Stomach (tissue), 9 donors: ENCODE results near the gene ZMYND8. TPM values are rescaled to one million over a fixed set of nuclear protein-coding genes. Genes with fewer than 3 reads are reported as not detected.

Experiments used
- DNase-seq, 2 donors: peaks; one replicate each; pipeline versions ENCODE4 v3.0.0 to v3.0.0-alpha.2; 2013 to 2019
- H3K27ac ChIP-seq, 5 donors: fragments of 200-600 bp in 4 of 5; sonication (generic) in 4 of 5; one replicate each; pipeline ENCODE4 v1.5.1; 2013 to 2019; ENCODE audit warnings: mild to moderate bottlenecking in 1 of 5, moderate library complexity in 1 of 5
- H3K27me3 ChIP-seq, 3 donors: fragments of 200-600 bp; sonication (generic); one replicate each; pipeline ENCODE4 v1.5.1; 2017 to 2019; ENCODE audit warnings: mixed run types in 1 of 3
- H3K36me3 ChIP-seq, 4 donors: fragments of 200-600 bp; sonication (generic); 1 replicate in 3 of 4; 2 replicates in 1 of 4; pipeline ENCODE4 v1.5.1; 2016 to 2019
- H3K4me1 ChIP-seq, 4 donors: fragments of 200-600 bp; sonication (generic); one replicate each; pipeline ENCODE4 v1.5.1; 2016 to 2019
- H3K4me3 ChIP-seq, 4 donors: fragments of 200-600 bp; sonication (generic) in 3 of 4; one replicate each; pipeline ENCODE4 v1.5.1; 2016 to 2019; ENCODE audit warnings: mild to moderate bottlenecking in 1 of 4
- H3K9me3 ChIP-seq, 4 donors: fragments of 200-600 bp; sonication (generic); one replicate each; pipeline ENCODE4 v1.5.1; 2016 to 2019
- CTCF ChIP-seq, 7 experiments: fragments of 450-650 bp in 4 of 7; fragments of 200-600 bp in 3 of 7; sonication (generic) in 3 of 7; IDR thresholded peaks; one replicate each; pipeline ENCODE4 v1.5.1; 2016 to 2019; ENCODE audit warnings: antibody characterized with exemption in 7 of 7, control low read depth in 2 of 7, mild to moderate bottlenecking in 1 of 7
- EP300 ChIP-seq: sonication (generic); formaldehyde crosslinking; IDR thresholded peaks from one replicate; pipeline ENCODE4 v1.6.1; 2017; ENCODE audit warnings: antibody characterized with exemption
- POLR2A ChIP-seq, 4 donors: fragments of 450-650 bp; IDR thresholded peaks; one replicate each; pipeline ENCODE4 v1.6.1; 2016; ENCODE audit warnings: antibody characterized with exemption in 4 of 4, control low read depth in 2 of 4, mild to moderate bottlenecking in 1 of 4, moderate library complexity in 1 of 4
- POLR2AphosphoS5 ChIP-seq, 3 donors: sonication (generic); formaldehyde crosslinking; IDR thresholded peaks; one replicate each; pipeline ENCODE4 v1.6.1; 2016; ENCODE audit warnings: antibody characterized with exemption in 3 of 3
- WGBS, 5 donors: extraction: QIAGEN DNeasy Blood & Tissue Kit in 3 of 5; methylation state at CpG; one replicate each; pipeline versions ENCODE4 v1.1.5 to v1.1.7; 2013 to 2018; 5-methylcytosine and 5-hydroxymethylcytosine counted together
- intact Hi-C: fragments of 100-400 bp; cut with DNase I; formaldehyde crosslinking; loops from one replicate; pipeline ENCODE4 v1.15.1; 2023; ENCODE audit warnings: low total_unique reads
- polyA plus RNA-seq, 3 donors: library from polyadenylated mRNA; stranded (reverse); fragments of 200-250 nt; gene quantifications; one replicate each; pipeline ENCODE4 v1.2.3, GENCODE V29; 2013
- total RNA-seq, 5 donors: library from RNA; depleted of rRNA; stranded (reverse); fragments of >200 nt; gene quantifications; one replicate each; pipeline versions ENCODE4 v1.1.0 to v1.2.3, GENCODE V29; 2014 to 2016
- donor health status: healthy with polysubstance abuse.
- donor health status: Bipolar disorder and iron deficiency.
- donor health status: healthy.

Gene ZMYND8
- total and polyA plus RNA-seq, 8 donors, result 9.2 to 82.6 (median 39.4) TPM

DNA sequence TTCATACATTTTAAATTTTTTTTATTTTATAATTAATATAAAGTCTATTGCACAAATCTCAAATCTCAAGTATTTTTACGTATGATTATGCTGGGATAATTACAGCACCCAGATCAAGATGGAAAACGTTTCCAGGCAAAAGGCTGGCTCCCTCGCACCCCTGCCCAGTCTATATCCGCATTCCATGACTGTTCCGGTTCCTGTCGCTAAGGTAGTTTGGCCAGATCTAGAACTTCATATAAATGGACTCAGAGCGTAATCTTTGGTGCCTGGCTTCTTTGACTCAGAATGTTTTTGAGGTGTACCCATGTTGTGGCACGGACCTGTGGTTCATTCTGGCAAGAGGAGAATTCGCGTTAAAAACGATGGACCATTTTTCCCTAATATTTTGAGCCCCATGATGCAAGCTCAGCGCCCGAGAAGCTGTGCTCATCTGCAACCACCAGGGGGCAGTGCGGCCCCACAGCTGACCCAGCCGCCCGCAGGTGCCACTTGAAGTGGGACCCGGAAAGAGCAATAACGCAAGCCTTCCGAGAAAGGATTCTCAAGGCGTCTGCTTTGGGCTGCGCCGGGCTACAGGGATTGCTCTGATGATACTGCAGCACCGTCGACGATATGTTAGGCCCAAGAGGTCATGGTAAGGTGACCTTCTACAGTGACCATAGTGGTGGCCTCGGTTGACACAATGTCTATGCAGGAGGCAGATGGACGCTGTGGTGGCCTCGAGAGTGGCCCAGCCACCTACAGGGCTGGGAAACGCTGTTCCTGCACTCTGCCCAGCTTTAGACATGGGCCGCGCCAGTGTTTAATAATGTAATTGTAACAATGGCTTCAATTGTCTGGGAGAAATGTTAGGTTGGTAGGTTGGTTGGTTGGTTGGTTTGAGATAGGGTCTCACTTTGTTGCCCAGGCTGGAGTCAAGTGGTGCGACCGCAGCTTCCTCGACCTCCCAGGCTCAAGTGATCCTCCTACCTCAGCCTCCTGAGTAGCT lies 160.1 kb downstream of the ZMYND8 start:
- DNase-seq, result peak; percentile 81 to 87
- WGBS, 5 donors, result 34 to 45% (median 37%) methylated on average over 31 to 34 of the region's 34 CpGs
- TF ChIP-seq EP300, result no peak
- peak in 1 of 3 donors; percentile 55 for TF ChIP-seq POLR2AphosphoS5 (IDR thresholded peaks at IDR 0.05)
- peak in 6 of 7 experiments; percentile 7 to 96 (median 88) for TF ChIP-seq CTCF (IDR thresholded peaks at IDR 0.05)
- no peak for TF ChIP-seq POLR2A (IDR thresholded peaks at IDR 0.05)
- no peaks in the 10 kb centered on the region for H3K27me3 ChIP-seq
- H3K36me3 ChIP-seq, result no peaks in the 10 kb centered on the region
- intact Hi-C loops, result no loop called here
- no peak overlapping the region for H3K27ac ChIP-seq
- H3K4me1 ChIP-seq, result peaks cover 5 to 10% (median 10%) of the 10 kb centered on the region in 4 donors
- H3K4me3 ChIP-seq, result no peak overlapping the region
- no peaks in the 10 kb centered on the region for H3K9me3 ChIP-seq

DNA sequence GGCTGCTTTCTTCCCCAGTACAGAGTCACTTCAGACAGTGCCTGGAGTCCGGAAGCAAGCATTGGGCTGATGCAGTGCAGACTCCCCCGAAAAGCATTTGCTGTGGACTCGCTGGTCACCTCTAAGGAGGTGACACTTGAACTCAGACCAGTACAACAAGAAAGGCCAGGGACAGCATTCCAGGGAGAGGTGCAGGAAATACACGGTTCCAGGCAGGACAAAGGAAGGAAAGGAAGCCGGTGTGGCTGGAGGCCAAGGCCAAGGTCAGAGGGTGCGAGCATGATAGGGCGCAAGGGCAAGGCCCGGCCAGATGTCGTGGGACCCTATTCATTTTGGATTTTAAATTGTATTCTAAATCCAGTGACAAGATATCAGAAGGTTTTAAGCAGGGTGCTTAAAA lies 160.9 kb downstream of the ZMYND8 start:
- H3K9me3 ChIP-seq, result no peaks in the 10 kb centered on the region
- TF ChIP-seq POLR2A (IDR thresholded peaks at IDR 0.05) (no peak), EP300 (no peak), POLR2AphosphoS5 (IDR thresholded peaks at IDR 0.05) (no peak), CTCF (IDR thresholded peaks at IDR 0.05) (no peak)
- no peak overlapping the region for H3K4me3 ChIP-seq
- 44 to 67% (median 54%) methylated on average over 9 of the region's 9 CpGs for WGBS, 5 donors
- H3K27me3 ChIP-seq, result no peaks in the 10 kb centered on the region
- intact Hi-C loops, result no loop called here
- H3K4me1 ChIP-seq, result peaks cover 5 to 10% (median 8%) of the 10 kb centered on the region in 4 donors
- H3K27ac ChIP-seq, result no peak overlapping the region
- DNase-seq, result no peak
- no peaks in the 10 kb centered on the region for H3K36me3 ChIP-seq

- 90 to 93% (median 93%) methylated on average over 3 of the region's 3 CpGs for WGBS, 5 donors
- intact Hi-C loops, result no loop called here
- H3K27me3 ChIP-seq, result peaks cover 0 to 12% (median 0%) of the 10 kb centered on the region in 3 donors
- no peak for DNase-seq
- peaks cover 0 to 6% (median 0%) of the 10 kb centered on the region in 4 donors for H3K36me3 ChIP-seq
- H3K27ac ChIP-seq, result no peak overlapping the region
- peaks cover 5 to 10% (median 8%) of the 10 kb centered on the region in 4 donors for H3K4me1 ChIP-seq
- H3K9me3 ChIP-seq, result no peaks in the 10 kb centered on the region
- H3K4me3 ChIP-seq, result no peak overlapping the region
- TF ChIP-seq POLR2AphosphoS5 (IDR thresholded peaks at IDR 0.05), result no peak
- no peak for TF ChIP-seq POLR2A (IDR thresholded peaks at IDR 0.05)
- no peak for TF ChIP-seq EP300
- no peak for TF ChIP-seq CTCF (IDR thresholded peaks at IDR 0.05)
Measured at GRCh38 chr20:47191956-47192355, 164.5 kb downstream of the ZMYND8 start.

DNA sequence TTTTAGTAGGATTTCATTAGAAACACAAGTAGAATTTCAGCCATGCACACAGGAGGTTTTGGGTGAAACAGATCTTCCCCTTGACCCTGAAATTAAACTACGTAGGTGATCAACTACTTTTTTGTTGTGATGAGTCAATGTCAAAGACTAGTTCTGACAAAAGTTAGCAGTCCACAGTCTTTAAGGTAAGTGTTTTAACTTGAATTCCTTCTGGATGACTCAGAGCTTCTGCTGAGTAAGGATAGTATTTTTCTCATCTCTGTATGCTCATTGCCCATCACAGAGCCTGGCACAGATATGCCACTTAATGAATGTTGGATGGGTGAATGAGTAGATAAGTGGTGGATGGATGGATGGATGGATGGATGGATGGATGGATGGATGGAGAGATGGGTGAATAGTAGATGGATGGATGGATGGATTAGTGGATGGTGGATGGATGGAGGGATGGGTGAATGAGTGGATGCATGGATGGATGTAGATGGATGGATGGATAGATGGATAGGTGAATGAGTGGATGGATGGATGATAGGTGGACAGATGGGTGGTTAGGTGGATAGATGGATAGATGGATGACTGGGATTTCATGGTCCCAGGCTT lies 165.3 kb downstream of the ZMYND8 start:
- WGBS, 5 donors, result 77 to 100% (median 94%) methylated on average over 1 of the region's 1 CpG
- Histone ChIP-seq H3K27me3 (peaks cover 0 to 12% (median 0%) of the 10 kb centered on the region in 3 donors), H3K4me1 (peaks cover 2 to 5% (median 4%) of the 10 kb centered on the region in 4 donors), H3K27ac (no peak overlapping the region), H3K36me3 (peaks cover 0 to 6% (median 0%) of the 10 kb centered on the region in 4 donors), H3K9me3 (no peaks in the 10 kb centered on the region), H3K4me3 (no peak overlapping the region)
- no peak for TF ChIP-seq POLR2A (IDR thresholded peaks at IDR 0.05)
- no peak for TF ChIP-seq POLR2AphosphoS5 (IDR thresholded peaks at IDR 0.05)
- TF ChIP-seq EP300, result no peak
- TF ChIP-seq CTCF (IDR thresholded peaks at IDR 0.05), result no peak
- DNase-seq, result no peak
- intact Hi-C loops, result no loop called here
